Ectodermal cell (in vitro differentiated cells): Measurements from ENCODE around the gene MYOM1.

Source experiments
- H3K27ac ChIP-seq: 2 replicates; pipeline ENCODE4 v1.7.0; 2013; ENCODE audit warnings: mild to moderate bottlenecking, low read depth, low read length; ENCODE audit not compliant: insufficient read depth, poor library complexity, severe bottlenecking
- H3K27me3 ChIP-seq: 2 replicates; pipeline ENCODE4 v1.7.0; 2013; ENCODE audit warnings: mild to moderate bottlenecking, low read length; ENCODE audit not compliant: insufficient read depth, control insufficient read depth, poor library complexity, severe bottlenecking
- H3K36me3 ChIP-seq: one replicate; pipeline ENCODE4 v1.7.0; 2013; ENCODE audit warnings: low read length; ENCODE audit not compliant: control insufficient read depth, insufficient read depth
- H3K4me1 ChIP-seq: one replicate; pipeline ENCODE4 v1.7.0; 2013; ENCODE audit warnings: low read length; ENCODE audit not compliant: control insufficient read depth, insufficient read depth
- H3K4me3 ChIP-seq: 2 replicates; pipeline ENCODE4 v1.7.0; 2013; ENCODE audit warnings: low read depth, low read length, control low read depth; ENCODE audit not compliant: insufficient read depth
- H3K9me3 ChIP-seq: 2 replicates; pipeline ENCODE4 v1.7.0; 2013; ENCODE audit warnings: mild to moderate bottlenecking, low read length, moderate library complexity; ENCODE audit not compliant: control insufficient read depth
- WGBS, 2 experiments: methylation state at CpG; one replicate each; pipeline ENCODE4 v1.1.7; 2013; ENCODE audit warnings: missing lambda C conversion rate in 2 of 2; 5-methylcytosine and 5-hydroxymethylcytosine counted together

Gene MYOM1

DNA sequence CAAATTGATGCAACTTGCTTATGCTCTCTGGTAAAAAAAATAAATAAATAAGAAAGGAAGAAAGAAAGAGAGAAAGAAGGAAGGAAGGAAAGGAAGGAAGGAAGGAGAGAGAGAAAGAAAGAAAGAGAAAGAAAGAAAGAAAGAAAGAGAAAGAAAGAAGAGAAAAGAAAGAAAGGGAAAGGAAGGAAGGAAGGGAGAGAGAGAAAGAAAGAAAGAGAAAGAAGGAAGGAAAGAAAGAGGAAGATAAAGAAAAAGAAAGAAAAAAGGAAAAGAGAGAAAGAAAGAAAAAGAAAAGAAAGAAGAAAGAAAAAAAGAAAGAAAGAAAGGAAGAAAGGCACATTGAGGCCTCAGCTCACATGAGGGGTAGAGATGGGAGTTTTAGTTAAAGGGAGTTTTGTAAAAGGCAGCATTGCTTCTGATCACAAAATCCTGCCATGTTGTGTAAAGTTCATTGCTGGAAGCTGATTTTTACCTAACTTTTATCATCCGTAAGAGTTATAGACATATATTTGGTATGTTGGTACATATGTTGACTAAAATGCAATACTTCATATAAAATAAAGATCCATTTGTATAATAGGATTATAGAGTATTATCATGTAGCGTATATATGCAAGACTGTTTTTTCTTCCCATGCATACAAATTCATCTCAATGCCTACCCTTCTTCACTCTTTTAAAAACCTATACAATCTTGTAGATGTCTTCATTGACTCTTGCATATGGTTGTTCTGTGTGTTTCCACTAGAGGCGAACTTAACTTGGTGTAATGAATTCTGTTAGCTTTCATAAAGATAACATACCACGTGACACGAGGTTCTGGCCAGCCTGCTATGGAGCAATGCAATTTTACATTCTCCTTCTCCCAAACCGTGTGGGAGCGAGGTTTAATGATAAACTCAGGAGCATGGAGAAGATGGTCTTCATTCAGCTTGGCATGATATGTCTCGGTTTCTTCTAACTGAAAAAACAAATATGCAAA is 32.8 kb downstream of the MYOM1 start:
- 92 to 95% methylated on average over 6 of the region's 8 CpGs for WGBS, 2 experiments
- H3K4me1 ChIP-seq = no peaks in the 10 kb centered on the region
- no peaks in the 10 kb centered on the region for H3K27me3 ChIP-seq
- no peak overlapping the region for H3K4me3 ChIP-seq
- H3K9me3 ChIP-seq = no peaks in the 10 kb centered on the region
- no peak overlapping the region for H3K27ac ChIP-seq
- H3K36me3 ChIP-seq = no peaks in the 10 kb centered on the region

DNA sequence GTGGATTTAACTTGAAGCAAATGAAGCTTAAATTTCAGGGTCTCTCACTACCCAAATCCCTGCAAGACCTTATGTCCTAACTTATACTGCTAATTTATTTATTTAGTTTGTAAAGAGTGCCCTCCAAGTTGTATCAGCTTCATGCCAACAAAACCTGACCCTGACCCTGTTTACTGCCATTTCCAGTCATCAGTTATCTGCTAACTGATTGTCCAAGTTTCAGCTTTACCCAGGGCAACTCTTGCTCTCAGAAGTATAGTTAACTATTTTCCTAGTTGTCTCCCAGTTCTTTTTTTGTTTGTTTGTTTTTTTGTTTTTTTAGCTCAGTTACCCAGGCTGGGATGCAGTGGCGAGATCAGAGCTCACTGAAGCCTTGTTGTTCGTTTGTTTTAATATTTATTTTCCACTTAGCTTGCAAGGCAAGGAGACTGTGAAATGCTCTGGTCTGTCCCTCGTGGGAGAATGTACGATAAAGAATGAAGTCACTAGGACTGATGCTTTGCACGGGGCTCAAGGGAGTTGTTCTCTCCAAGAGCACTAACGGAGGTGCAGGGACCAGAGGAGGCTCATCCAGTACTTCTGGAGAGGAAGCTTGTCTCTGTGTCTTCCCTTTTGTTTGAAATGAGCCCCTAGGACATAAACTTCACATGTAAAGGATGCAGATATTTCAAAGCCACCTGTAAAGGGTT is 35.3 kb downstream of the MYOM1 start:
- Histone ChIP-seq H3K4me1 (peaks cover 4% of the 10 kb centered on the region), H3K27ac (no peak overlapping the region), H3K36me3 (no peaks in the 10 kb centered on the region), H3K9me3 (no peaks in the 10 kb centered on the region), H3K27me3 (no peaks in the 10 kb centered on the region), H3K4me3 (no peak overlapping the region)
- WGBS, 2 experiments = 80 to 88% methylated on average over 6 of the region's 6 CpGs

DNA sequence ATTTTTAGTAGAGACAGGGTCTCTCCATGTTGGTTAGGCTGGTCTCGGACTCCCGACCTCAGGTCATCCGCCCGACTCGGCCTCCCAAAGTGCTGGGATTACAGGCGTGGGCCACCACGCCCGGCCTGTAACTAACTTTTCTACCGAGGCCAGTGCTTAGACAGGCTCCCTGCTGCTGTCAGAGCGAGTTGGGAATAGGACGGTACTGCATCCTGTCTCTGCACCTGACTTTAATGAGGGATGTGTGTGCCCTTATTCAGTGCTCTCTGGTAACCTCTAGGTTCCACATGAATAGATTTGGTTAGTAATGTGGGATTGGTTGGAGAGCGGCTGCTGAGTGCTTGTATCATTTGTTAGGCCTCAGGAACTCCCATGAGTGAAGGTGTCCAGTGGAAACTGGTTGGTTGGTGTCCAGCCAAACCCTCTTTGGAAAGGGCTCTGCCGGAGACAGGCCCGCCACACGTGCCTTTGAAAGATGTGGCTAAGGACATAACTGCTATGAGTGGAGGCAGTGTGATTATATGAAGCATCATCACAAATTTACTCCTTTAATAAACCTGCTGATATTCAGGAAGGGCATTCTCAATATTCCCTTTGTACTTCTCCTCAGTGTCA is 36.6 kb downstream of the MYOM1 start:
- no peaks in the 10 kb centered on the region for H3K27me3 ChIP-seq
- H3K4me1 ChIP-seq = peaks cover 4% of the 10 kb centered on the region
- no peak overlapping the region for H3K27ac ChIP-seq
- no peaks in the 10 kb centered on the region for H3K9me3 ChIP-seq
- H3K36me3 ChIP-seq = no peaks in the 10 kb centered on the region
- no peak overlapping the region for H3K4me3 ChIP-seq
- 91 to 92% methylated on average over 15 of the region's 15 CpGs for WGBS, 2 experiments

DNA sequence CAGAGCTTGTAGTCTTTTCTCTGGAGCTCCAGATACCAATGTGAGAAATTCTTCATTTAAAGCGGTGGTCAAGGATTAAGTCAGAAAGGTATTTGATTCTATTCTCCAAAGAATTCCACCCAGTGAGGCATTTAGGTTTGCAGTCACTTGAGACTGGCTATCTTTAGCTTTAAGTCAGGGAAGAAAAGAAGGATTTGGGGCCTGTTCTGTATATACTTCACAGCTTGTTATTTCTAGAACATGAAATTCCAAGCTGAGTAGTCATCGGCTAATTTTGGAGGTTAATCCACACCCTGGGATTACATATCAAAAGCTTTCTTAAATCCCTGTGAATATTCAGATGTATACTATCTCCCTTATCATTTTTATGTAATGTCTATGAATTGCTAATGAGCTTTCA is 39.4 kb downstream of the MYOM1 start:
- 43 to 65% methylated on average over 2 of the region's 2 CpGs for WGBS, 2 experiments
- H3K4me1 ChIP-seq = peaks cover 4% of the 10 kb centered on the region
- H3K27ac ChIP-seq = no peak overlapping the region
- H3K4me3 ChIP-seq = no peak overlapping the region
- H3K9me3 ChIP-seq = no peaks in the 10 kb centered on the region
- no peaks in the 10 kb centered on the region for H3K36me3 ChIP-seq
- no peaks in the 10 kb centered on the region for H3K27me3 ChIP-seq

DNA sequence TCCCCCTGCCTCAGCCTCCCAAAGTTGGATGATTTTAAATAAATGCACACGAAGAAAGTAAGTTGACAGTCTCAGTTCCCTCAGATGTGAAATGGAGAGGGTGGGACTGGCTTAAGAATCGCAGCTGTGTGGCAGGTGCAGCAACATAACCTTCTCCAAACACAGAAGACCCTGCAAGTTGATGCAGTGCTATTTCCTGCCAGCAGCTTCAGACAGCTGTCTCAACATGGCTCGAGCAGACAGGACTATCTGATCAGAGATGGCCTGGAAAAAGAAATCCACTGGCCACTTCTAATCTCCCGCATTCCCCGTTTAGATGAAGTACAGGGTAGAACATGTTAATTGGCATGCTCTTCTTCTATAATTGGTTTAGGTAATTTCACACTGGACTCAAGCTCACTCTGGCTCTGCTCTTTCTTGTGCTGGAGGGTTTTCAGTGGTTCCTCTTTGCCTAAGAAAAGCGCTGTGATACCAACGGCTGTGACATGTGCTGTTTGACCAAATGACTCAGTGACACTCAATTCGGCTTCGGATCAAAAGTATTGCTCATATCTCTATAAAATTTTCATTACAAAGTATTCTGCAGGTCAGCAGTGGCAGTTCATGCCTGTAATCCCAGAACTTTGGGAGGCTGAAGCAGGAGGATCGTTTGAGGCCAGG is 40.2 kb downstream of the MYOM1 start:
- Histone ChIP-seq H3K27ac (no peak overlapping the region), H3K27me3 (no peaks in the 10 kb centered on the region), H3K9me3 (no peaks in the 10 kb centered on the region), H3K4me3 (no peak overlapping the region), H3K4me1 (peaks cover 4% of the 10 kb centered on the region), H3K36me3 (no peaks in the 10 kb centered on the region)
- 82 to 90% methylated on average over 10 of the region's 10 CpGs for WGBS, 2 experiments

DNA sequence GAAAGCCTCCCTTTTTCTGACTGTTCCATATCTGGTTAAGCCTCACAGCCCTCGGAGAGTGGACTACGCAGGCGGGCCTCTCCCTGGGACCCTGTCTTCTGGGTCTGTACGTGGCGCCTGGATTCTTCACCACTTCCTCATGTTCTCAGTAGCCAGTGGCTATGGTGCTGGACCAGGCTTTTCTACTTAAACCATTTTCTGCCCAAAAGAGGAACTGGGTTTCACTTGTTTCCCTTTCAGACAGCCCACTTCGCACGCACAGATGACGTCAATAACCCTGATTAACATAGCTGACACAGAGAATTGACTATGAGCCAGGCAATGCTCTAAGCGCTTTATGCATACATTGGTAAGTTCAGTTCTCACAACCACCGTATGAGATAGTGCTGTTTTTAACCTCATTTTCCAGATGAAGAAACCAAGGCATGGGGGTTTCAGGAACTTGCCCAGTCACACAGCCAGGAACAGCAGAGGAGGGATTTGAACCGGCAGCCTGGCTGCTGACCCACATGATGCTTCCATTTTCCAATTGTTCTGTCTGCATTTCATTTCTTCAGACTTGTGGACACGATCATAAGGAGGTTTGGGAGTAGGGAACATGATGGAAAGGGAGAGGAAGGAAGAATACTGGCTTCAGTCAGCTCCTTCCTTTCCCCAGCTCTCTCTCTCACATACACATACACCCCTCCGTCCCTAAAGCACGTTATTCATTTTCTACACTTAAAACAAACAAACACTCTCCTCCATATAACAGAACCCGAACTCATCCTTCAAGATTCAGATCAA is 41.7 kb downstream of the MYOM1 start:
- Histone ChIP-seq H3K27ac (no peak overlapping the region), H3K27me3 (no peaks in the 10 kb centered on the region), H3K4me3 (no peak overlapping the region), H3K9me3 (no peaks in the 10 kb centered on the region), H3K4me1 (peaks cover 4% of the 10 kb centered on the region), H3K36me3 (no peaks in the 10 kb centered on the region)
- 92 to 93% methylated on average over 14 to 15 of the region's 15 CpGs for WGBS, 2 experiments

DNA sequence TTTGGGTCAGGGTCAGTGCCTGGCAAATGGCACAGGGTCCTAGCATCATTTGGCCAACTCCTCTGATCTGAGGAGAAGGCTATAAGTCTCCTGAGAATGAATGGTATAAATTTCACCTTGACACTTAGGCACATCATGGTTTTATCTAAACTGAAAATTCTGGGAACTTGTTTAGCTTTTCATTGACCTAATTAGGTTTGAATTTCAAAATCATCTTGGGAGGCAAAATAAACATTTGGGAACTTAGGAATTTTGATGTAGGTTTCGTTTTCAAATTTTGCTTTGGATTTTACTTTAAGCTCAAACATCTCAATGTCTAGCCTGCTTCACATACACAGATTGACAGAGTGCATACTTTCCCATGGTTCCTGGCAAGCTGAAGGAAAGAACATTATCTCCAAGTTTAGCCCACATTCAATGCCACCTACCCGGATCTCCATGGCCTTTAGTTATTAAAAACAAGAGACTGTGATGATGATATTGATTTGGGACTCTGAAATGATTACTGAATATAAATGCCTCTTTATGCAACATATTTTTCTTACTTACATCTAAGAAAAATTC is 44.5 kb downstream of the MYOM1 start:
- no peaks in the 10 kb centered on the region for H3K9me3 ChIP-seq
- H3K27me3 ChIP-seq = no peaks in the 10 kb centered on the region
- 88 to 89% methylated on average over 1 to 2 of the region's 2 CpGs for WGBS, 2 experiments
- no peak overlapping the region for H3K4me3 ChIP-seq
- no peak overlapping the region for H3K27ac ChIP-seq
- H3K36me3 ChIP-seq = no peaks in the 10 kb centered on the region
- no peaks in the 10 kb centered on the region for H3K4me1 ChIP-seq

DNA sequence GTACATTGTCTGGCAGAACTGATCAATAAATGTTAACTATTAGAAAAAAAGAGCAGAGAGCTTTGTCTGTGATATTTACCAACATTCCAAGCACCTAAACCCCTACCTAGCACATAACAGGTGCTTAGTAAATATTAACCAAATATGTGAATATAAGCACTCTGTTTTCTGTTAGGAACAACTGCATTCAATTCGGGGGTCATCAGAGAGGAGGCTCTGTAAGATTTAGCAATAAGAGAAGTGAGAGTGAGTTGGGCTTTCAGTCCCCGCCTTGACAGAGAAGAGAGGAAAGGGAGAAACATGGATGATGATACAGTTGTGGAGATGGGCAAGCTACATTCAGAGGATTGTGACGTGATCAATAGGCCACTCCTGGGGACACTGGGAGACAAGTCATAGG is 47.7 kb downstream of the MYOM1 start:
- H3K27me3 ChIP-seq = no peaks in the 10 kb centered on the region
- H3K4me3 ChIP-seq = no peak overlapping the region
- H3K9me3 ChIP-seq = no peaks in the 10 kb centered on the region
- H3K36me3 ChIP-seq = no peaks in the 10 kb centered on the region
- no peak overlapping the region for H3K27ac ChIP-seq
- 78 to 83% methylated on average over 3 of the region's 3 CpGs for WGBS, 2 experiments
- no peaks in the 10 kb centered on the region for H3K4me1 ChIP-seq

DNA sequence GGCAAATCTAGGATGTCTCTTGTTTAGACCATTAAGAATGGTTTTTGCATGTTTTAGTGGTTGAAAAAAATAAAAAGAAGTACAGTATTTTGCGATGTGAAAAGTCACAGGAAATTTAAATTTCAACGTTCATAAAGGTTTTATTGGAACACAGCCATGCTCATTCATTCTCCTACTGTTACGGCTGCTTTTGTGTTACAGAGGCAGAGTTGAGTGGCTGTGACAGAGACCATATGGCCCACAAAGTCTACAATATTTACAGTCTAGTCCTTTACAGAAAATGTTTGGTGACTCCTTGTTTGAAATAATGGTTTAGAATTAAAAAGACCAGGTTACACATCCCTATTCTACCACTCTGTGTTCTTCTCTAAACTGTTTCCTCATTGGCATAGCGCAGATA is 48.1 kb downstream of the MYOM1 start:
- Histone ChIP-seq H3K27ac (no peak overlapping the region), H3K36me3 (no peaks in the 10 kb centered on the region), H3K4me3 (no peak overlapping the region), H3K4me1 (no peaks in the 10 kb centered on the region), H3K27me3 (no peaks in the 10 kb centered on the region), H3K9me3 (no peaks in the 10 kb centered on the region)
- 76 to 89% methylated on average over 3 to 4 of the region's 4 CpGs for WGBS, 2 experiments
